Calu3 (cell line): Measurements from ENCODE around the gene CDK17. TPM values are rescaled to one million over a fixed set of nuclear protein-coding genes. Genes with fewer than 3 reads are reported as not detected.

Experiments
- BruUV-seq: library from RNA; stranded (reverse); fragments of 400-500 nt; replicated peaks from 2 replicates; lab custom pipeline; 2021; lab: Mats Ljungman, UMichigan
- CTCF ChIA-PET: fragments of 300-600 bp; sonication (Branson Sonifier 250); formaldehyde crosslinking; loops from one replicate; lab custom pipeline; 2022; ENCODE audit warnings: antibody characterized with exemption; lab: Charles Lee
- DNase-seq: peaks from one replicate; pipeline ENCODE4 v3.0.0; 2022
- H3K27ac Mint-ChIP-seq: one replicate; pipeline ENCODE4 v1.8.0; 2022; ENCODE audit warnings: mixed read lengths; ENCODE audit not compliant: unreplicated experiment
- H3K27me3 Mint-ChIP-seq: one replicate; pipeline ENCODE4 v1.8.0; 2022; ENCODE audit warnings: mixed read lengths; ENCODE audit not compliant: unreplicated experiment
- H3K36me3 Mint-ChIP-seq: one replicate; pipeline ENCODE4 v1.8.0; 2022; ENCODE audit warnings: mild to moderate bottlenecking, moderate library complexity, mixed read lengths; ENCODE audit not compliant: insufficient read depth, unreplicated experiment
- H3K4me1 Mint-ChIP-seq: one replicate; pipeline ENCODE4 v1.8.0; 2022; ENCODE audit warnings: mild to moderate bottlenecking, low read depth, mixed read lengths; ENCODE audit not compliant: unreplicated experiment
- H3K4me3 Mint-ChIP-seq: one replicate; pipeline ENCODE4 v1.8.0; 2022; ENCODE audit warnings: mild to moderate bottlenecking, low read depth, moderate library complexity, mixed read lengths; ENCODE audit not compliant: unreplicated experiment
- H3K9me3 Mint-ChIP-seq: one replicate; pipeline ENCODE4 v1.8.0; 2022; ENCODE audit warnings: low read depth, mixed read lengths; ENCODE audit not compliant: unreplicated experiment
- intact Hi-C: fragments of 100-400 bp; cut with micrococcal nuclease; formaldehyde crosslinking; loops from one replicate; pipeline ENCODE4 v1.10.0; 2022; ENCODE audit not compliant: unreplicated experiment
- total RNA-seq: library from RNA; stranded (reverse); gene quantifications from 2 replicates; pipeline ENCODE4 v1.2.3, GENCODE V29; 2022
- TF ChIP-seq, protein P1 (sequence below): fragments of 200-600 bp; IDR thresholded peaks from one replicate; pipeline ENCODE4 v1.8.0; 2022; ENCODE audit warnings: antibody characterized with exemption; ENCODE audit not compliant: unreplicated experiment

The CDK17 gene
- total RNA-seq, 1 experiment from 2014 or later: 28.8 TPM

DNA sequence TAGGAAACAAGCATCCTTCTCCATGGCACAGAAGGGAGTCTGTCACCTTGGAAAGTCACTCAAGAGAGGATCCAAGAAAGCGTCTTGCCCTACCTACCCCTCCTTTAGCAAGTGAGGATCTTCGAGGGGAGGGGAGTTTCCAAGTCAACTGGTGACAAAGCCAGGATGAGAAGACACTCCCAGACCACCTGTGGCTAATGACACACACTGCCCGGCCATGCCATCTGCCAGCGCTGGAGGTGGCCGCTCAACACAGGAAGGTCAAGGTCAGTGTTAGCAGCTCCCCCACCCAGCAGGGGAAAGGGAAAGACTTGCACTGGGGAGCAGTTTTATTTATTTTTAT lies 164.8 kb downstream of the CDK17 start:
- no peaks in the 10 kb centered on the region for H3K9me3 Mint-ChIP-seq
- CTCF ChIA-PET: no interaction called here
- no peaks in the 10 kb centered on the region for H3K36me3 Mint-ChIP-seq
- H3K4me1 Mint-ChIP-seq: peaks cover 9% of the 10 kb centered on the region
- H3K27me3 Mint-ChIP-seq: no peaks in the 10 kb centered on the region
- intact Hi-C loops: no loop called here
- BruUV-seq: no TSS peak
- TF ChIP-seq, protein P1, sequence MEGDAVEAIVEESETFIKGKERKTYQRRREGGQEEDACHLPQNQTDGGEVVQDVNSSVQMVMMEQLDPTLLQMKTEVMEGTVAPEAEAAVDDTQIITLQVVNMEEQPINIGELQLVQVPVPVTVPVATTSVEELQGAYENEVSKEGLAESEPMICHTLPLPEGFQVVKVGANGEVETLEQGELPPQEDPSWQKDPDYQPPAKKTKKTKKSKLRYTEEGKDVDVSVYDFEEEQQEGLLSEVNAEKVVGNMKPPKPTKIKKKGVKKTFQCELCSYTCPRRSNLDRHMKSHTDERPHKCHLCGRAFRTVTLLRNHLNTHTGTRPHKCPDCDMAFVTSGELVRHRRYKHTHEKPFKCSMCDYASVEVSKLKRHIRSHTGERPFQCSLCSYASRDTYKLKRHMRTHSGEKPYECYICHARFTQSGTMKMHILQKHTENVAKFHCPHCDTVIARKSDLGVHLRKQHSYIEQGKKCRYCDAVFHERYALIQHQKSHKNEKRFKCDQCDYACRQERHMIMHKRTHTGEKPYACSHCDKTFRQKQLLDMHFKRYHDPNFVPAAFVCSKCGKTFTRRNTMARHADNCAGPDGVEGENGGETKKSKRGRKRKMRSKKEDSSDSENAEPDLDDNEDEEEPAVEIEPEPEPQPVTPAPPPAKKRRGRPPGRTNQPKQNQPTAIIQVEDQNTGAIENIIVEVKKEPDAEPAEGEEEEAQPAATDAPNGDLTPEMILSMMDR: no peak
- no peak overlapping the region for H3K27ac Mint-ChIP-seq
- no peak for DNase-seq
- no peak overlapping the region for H3K4me3 Mint-ChIP-seq

DNA sequence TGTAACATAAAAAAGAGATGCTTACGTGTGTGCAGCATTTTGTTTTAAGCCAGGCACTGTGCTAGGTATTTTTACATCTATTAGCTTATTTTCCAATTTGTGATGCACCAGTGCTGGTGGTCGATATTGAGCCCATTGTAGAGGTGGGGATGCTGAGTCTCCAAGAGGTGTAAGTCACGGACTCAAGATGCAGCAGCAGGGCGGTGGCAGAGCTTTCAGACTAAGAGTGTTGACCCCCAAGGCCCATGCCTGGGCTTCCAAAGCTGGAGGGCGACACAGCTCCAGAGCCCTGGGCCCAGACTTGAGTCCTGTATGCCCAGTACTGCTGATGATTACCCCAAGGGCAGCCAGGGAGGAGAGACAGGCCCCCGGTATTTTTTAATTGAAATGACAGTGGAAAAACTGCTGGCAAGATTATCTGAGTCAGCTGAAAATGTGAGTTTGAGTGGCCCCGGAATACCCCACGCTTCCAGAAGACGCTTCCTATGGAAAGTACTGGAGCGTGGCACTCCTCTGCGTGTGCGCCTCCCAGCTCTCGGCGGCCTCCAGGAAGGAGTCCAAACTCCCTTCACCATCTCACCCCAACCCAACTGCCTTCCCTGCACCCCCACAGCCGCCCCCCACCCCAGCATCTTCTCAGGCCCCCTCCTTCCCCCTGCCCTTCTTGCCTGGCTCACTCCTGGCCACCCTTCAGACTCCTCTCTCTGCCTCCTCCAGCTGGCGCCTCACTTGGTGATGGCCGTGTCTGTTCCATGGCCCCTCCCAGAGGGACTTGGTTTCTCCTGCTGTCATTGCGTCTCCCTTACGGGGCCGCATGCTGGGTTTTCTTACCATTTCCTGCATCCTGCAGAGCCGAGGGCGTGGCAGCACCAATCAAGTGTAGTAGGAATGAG lies 165.4 kb downstream of the CDK17 start:
- no peak overlapping the region for H3K4me3 Mint-ChIP-seq
- DNase-seq: no peak
- TF ChIP-seq, protein P1: no peak
- intact Hi-C loops: no loop called here
- no TSS peak for BruUV-seq
- CTCF ChIA-PET: no interaction called here
- H3K4me1 Mint-ChIP-seq: peaks cover 9% of the 10 kb centered on the region
- no peaks in the 10 kb centered on the region for H3K36me3 Mint-ChIP-seq
- H3K27me3 Mint-ChIP-seq: no peaks in the 10 kb centered on the region
- no peak overlapping the region for H3K27ac Mint-ChIP-seq
- H3K9me3 Mint-ChIP-seq: no peaks in the 10 kb centered on the region

DNA sequence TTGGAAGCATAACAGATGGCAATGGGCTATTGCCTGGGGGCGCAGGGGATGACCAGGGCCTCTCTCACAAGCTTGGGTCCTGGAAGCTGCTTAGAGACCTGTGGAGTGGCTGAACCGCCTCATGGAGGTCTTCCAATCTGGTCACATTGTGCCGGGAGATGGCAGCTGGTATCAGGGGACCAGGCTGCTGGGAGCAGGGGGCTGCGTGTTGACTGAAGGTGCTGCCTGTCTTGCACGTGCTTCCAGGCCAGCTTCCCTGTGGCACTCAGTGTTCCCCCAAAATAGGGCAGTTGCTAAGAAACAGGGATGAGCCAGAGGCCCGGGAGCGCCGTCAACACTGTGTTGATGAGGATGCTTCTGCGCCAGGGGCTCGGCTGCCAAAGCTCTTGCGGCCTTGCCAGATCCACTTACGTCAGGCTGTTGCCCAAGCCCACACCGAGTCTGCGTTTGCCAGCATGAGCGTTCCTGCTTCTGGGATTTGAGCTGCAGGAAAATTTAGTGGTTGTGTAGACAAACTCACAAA lies 166.2 kb downstream of the CDK17 start:
- H3K4me1 Mint-ChIP-seq: peaks cover 9% of the 10 kb centered on the region
- intact Hi-C loops: no loop called here
- DNase-seq: no peak

DNA sequence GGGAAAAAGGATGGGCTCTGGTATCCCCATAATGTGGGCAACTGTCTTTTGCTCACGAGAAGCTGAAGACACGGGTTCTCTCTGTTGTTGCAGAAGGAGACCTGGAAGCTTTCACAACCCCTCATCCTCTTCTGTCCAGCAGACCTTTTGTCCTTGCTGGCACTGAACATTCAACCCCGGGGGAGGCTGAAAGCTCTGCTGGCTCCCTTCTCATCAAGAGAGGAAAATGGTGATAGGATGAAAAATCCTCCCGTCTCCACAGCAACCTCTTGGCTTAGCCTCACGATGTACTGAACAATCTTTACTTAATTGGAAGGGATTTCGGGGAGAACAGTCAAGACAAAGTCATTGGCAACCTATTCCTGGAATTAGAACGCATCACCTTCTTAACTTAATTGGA lies 167.1 kb downstream of the CDK17 start:
- intact Hi-C loops: no loop called here
- DNase-seq: no peak
- Mint-ChIP-seq H3K27me3 (no peaks in the 10 kb centered on the region), H3K36me3 (peaks cover 4% of the 10 kb centered on the region), H3K4me1 (peaks cover 9% of the 10 kb centered on the region), H3K27ac (no peak overlapping the region), H3K9me3 (no peaks in the 10 kb centered on the region), H3K4me3 (no peak overlapping the region)
- TF ChIP-seq, protein P1: no peak
- BruUV-seq: no TSS peak
- CTCF ChIA-PET: interaction anchor here (0.6 kb wide), 1 partner anchor 50 kb away, joined by 4 read pairs; no protein-coding TSS in a partner anchor

More for the DNA sequence above, 166.2 kb downstream of the CDK17 start:
- no peak overlapping the region for H3K4me3 Mint-ChIP-seq
- TF ChIP-seq, protein P1: no peak
- CTCF ChIA-PET: no interaction called here
- no peaks in the 10 kb centered on the region for H3K9me3 Mint-ChIP-seq
- BruUV-seq: no TSS peak
- peaks cover 4% of the 10 kb centered on the region for H3K36me3 Mint-ChIP-seq
- H3K27ac Mint-ChIP-seq: no peak overlapping the region
- no peaks in the 10 kb centered on the region for H3K27me3 Mint-ChIP-seq
